HG02943 (cell line): ENCODE measurements around the gene PCYT2.
A peak's percentile ranks its signal among the peaks of the same experiment; 100 is the strongest.

Experiments
- ATAC-seq: cut with Tn5 transposase; IDR thresholded peaks from one replicate; pipeline ENCODE4 v1.9.1; 2021; ENCODE audit warnings: mild to moderate bottlenecking, low read depth, moderate library complexity; ENCODE audit not compliant: unreplicated experiment

The PCYT2 gene

DNA sequence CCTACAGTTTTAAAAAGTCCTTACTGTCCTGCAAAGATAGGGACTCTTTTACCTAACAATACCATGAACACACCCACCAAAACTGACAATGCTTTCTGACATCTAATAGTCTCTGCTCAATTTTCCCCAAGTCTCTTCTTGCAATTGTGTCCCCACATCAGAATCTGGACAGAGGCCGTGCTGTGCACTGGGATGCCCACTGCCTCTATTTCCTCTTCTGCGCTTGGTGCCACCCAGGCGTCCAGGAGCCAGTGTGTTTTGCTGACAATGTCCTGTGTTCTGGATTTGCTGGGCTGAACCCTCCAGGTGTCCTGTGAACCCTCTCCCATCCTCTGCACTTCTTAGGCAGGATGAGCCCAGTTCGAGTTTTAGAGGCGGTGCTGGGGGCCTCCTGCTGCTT is 33.6 kb downstream of the PCYT2 start:
- no peak for ATAC-seq

DNA sequence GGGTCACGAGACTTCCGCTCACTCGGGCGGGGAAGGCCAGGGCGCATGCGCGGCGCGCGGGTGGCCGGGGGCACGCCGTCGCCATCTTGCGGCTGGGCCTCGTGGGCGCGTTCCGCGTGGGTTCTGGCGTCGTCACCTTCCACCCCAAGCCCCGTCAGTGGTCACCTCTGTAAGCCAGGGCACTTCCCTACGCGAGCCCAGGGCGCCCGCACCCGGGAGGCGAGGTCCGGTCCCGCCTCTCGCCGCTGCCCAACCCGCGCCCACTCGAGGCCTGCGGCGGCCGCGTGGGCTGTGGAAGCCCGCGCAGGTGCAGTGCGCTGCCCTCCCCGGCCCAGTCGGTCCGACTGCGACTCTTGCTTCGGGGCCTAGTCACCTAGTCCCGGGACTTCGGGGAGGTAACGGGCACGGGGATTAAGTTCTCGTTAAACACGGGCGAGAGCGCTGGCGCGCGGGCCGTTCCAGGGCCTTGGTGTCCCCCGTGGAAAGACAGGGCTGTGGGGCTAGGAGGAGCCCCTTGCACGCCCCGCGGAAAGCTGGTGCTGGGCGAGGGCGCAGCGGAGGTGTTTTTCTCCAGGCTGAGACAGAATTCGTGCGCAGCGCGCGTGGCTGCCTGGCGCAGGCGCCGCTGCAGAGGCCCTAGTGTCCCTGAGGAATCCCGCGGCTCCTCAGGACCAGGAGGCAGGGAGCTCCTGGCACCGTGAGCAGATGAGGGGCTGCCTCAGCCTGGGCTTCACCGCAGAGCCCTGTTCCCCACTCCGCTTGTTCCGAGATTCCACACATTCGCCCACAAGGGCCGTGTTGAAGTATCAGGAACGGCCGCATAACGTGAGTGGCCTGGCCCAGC is 39.6 kb downstream of the PCYT2 start:
- peak; percentile 47 for ATAC-seq

DNA sequence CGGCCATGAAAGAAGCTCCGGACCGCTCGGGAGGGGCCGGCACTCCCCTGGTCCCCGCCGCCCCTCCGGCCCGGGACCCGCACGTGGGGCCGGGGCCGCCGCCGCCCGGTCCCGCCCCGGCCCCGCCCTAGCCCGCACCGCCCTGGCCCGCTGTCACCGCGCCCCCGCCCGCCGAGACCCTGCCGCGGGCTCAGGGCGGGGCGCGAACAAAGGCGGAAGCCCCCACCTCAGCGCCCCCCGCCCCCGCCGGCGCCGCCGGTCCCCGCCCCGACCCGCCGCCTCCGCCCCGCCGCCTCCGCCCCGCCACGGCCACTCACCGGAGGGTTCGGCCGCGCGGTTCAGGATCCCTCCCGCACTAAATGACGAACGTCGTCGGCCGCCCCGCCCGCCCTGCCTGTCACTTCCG is 40.2 kb downstream of the PCYT2 start, which contains the start of gene ARHGDIA:
Gene ARHGDIA (minus strand): TSS at position 357 of the 406 bp plus-strand sequence. CDS start 1,407 bp downstream, outside the sequence.
- ATAC-seq, result peak; percentile 13

GRCh38 chr17:81870131-81870980 is 40.8 kb downstream of the PCYT2 start:
- ATAC-seq, result peak; percentile 9

- ATAC-seq, result no peak
These were observed 41.7 kb downstream of the PCYT2 start for GRCh38 chr17:81869221-81870130.

GRCh38 chr17:81868674-81869220 is 42.5 kb downstream of the PCYT2 start:
- no peak for ATAC-seq

DNA sequence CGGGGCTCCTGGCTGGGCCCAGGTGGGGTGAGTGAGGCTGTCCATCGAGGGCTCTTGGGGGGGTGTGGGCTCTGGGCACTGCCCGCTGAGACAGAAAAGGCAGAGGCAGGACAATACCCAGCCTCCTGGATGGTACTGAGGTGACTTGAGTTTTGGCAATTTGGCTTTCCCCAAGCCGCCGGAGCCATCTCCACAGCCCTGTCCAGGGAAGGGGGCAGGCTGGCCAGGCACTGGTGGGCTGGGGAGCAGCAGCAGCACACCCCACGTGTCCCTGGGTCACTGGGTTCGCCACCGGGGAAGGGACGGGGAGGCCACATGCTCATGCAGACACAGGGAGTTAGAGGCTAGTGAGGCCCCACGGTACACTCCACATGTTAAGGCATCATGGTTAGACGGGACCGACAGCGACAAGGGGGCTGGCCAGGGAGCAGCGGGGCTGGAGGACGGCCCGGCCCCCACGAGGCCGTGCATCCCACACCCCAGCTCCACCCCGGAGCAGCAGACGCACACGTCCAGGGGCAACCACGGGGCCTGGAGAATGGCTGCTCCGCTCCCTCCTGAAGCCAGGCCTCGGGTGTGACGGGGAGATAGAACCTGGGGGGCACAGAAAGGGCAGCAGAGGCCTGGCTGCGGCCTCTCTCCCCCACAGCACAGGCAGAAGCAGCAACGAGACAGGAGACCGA is 43.1 kb downstream of the PCYT2 start:
- ATAC-seq, result no peak

DNA sequence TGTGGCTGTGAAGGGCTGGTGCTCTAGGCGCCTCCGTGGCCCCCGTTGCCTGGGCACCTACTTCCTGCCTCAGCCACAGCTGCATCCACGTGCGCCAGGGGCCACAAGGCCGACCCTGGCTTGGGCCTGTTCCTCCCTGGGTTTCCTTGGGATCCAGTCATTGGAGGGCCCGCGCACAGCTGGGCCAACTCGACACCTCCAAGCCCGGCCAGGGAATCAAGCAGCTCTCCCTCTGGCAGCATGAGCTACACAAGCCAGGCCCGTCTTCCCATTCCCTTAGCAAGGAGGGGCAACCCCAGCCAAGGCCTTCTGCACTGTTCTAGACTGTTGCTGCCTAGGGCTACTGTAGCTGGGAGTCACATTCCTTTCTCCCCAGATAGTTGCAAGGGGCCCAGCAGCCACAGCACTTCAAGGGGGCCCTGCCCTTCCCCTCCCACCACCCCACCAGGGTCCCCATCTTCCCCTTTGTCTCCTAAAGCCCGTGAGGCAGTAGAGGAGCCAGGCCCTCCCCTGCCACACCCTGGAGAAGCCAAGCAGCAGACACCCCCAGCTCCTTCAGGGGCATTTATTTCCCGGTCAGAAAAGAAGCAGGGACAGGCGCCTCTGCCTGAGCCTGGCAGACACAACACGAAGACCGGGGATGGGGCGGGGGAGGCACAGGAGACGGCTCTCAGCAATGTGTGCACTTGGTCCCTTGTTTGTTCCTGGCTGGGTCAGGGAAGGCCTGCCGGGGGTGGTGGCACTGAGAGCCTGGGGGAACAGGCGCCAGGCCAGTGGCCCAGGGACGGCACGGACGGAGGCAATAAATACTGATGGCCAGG is 43.8 kb downstream of the PCYT2 start:
- ATAC-seq, result no peak

DNA sequence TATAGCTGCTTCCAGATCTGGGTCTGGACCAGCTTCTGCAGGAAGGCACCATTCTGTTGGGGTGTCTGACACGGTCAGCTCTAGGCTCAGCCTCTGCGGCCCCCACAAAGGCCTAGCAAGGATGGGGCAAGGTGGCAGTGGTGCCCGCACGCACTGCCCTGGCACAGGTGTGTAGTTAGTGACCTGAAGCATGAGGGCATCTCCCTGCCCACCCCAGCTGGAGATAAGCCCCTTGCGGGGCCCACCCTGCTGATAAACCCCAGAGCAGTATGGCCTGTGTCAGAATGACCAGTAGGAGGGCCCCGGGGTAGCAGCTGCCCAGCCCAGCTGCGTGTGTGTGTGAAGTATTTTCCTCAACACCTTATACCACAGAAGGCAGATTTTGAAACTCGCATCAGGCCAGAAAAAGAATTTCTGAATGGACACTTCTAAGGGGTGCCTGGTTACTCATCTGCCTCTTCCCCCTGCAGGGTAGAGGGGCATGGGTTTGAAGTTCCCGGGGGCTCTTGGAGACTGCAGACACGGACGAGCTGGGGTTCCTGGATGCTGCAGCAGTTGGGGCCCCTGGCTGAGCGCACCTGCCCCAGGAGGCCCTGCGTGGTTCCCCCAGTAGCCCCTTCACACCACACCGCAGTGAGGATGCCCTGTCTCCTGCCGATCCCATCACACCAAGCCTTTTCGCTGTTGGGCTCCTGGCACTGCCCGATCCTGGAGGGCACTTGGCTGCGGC is 44.6 kb downstream of the PCYT2 start:
- no peak for ATAC-seq

DNA sequence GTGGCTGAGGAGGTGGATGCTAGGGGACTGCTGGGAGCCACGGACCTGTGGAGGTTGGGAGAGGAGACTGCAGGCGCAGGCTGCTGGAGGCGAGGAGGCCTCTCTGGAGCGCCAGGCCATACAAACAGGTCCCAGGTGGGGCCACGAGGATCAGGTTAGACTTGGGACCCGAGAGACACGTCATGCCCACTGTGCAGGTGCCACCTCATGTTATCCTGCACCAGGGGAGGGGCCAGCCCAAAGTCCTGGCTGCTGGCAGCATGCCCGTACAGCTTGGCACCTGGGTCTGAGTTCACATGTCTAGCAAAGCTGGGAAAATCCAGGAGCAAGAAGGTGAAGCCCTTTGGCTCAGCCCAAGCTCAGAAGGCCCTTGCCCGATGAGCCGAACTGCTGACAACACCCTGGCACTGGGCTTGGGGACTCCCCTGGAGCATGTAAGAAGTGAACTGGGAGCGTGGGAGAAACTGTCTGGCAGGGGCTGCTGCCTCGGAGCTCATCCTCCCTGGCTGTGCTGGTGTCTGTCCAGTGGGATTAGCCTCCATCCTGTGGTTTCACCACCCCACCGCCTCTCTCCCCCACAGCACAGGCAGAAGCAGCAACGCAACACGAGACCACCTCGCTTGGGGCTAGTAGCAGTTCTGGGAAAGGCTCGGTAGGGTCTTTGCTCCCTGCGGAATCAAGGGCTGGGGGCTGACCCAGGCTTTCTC is 45.3 kb downstream of the PCYT2 start:
- no peak for ATAC-seq

DNA sequence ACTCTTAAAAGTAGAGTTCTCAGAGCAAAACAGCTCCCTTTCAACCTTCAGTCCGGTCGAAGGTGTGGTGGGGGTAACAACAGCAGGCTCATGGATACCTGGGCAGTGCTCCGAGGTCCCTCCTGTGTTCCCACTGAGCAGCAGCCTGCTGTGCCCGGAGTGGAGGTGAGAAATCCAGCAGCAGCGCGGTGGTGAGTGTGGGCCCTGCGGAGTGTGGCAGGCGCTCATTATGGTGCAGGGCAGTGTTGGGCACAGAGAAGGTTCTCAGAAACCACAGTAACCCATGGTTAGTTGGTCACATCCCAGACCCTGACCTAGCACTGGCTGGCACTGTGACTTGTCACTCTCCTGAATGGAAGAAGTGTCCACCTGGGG is 45.9 kb downstream of the PCYT2 start:
- ATAC-seq, result no peak

DNA sequence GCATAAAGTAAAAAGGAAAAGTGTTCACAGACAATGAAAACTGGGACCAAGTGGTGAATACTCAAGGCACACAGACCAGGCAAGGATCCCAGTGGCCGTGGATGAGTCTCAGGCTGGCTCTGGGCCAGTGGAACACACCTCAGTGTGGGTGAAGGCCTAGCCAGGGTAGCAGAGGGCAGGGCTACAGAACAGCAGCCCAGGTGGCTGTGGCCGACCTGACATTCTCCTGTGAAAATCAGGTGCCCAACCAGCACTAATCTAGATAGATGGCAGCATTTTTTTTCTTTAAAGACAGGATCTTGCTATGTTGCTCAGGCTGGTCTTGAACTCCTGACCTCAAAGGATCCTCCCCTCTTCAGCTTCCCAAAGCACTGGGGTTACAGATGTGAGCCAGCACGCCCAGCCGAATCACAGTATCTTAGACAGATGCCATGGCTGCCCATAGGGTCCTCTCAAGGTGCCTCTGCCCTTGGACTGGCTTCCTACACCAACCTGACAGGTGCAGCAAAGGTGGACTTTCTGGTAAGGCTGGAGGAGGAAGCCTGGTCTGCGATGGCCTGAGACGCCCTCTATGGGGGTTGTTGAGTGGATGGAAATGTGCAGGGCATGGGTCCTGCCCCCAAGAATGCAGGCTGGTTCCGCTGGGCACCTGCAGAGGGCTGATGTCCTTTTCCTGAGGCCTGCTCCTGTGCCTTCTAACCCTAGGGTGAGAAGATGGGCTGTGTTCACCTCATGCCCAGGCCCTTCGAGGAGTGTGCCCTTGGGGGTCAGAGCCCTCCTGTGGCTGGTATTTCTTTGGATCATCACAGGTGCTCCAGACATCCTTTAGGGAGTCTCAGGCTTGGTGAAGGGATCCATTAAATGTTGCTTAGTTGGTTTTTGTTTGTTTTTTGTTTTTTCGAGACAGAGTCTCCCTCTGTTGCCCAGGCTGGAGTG is 47.1 kb downstream of the PCYT2 start:
- no peak for ATAC-seq

GRCh38 chr17:81863123-81863675 is 48.0 kb downstream of the PCYT2 start:
- ATAC-seq, result no peak

GRCh38 chr17:81860756-81861568 is 50.2 kb downstream of the PCYT2 start:
- peak; percentile 75 for ATAC-seq
